GM19324 (cell line): Measurements from ENCODE around the gene BFAR.
"Not testable (repeated sequence)": the region's sequence is repeated elsewhere in the genome, so short reads cannot be mapped to it uniquely, and the experiment has no call there.

ENCODE experiments used
- ATAC-seq: cut with Tn5 transposase; IDR thresholded peaks from one replicate; pipeline ENCODE4 v1.9.1; 2021; ENCODE audit warnings: mild to moderate bottlenecking, moderate library complexity; ENCODE audit not compliant: unreplicated experiment, low FRiP score

The BFAR gene

GRCh38 chr16:14632693-14633569 is at the start of gene BFAR:
BFAR (plus strand) TSS chr16:14632951; CDS start chr16:14644347, 11,396 bp downstream.
- peak; percentile 78 for ATAC-seq

- no peak for ATAC-seq
Observed at GRCh38 chr16:14585287-14585686, 47.5 kb upstream of the BFAR start.

GRCh38 chr16:14586637-14587305 is 46.0 kb upstream of the BFAR start:
- no peak for ATAC-seq

- ATAC-seq: no peak
Observed at GRCh38 chr16:14600164-14600563, 32.6 kb upstream of the BFAR start.

GRCh38 chr16:14602443-14602963 is 30.2 kb upstream of the BFAR start:
- no peak for ATAC-seq

- ATAC-seq: no peak
Observed at GRCh38 chr16:14606102-14606501, 26.6 kb upstream of the BFAR start.

GRCh38 chr16:14608111-14608566 is 24.6 kb upstream of the BFAR start:
- ATAC-seq: no peak

- no peak for ATAC-seq
Observed at GRCh38 chr16:14608604-14609003, 24.1 kb upstream of the BFAR start.

- ATAC-seq: no peak
Observed at GRCh38 chr16:14609716-14610115, 23.0 kb upstream of the BFAR start.

- no peak for ATAC-seq
Observed at GRCh38 chr16:14611660-14612059, 21.1 kb upstream of the BFAR start.

GRCh38 chr16:14613991-14614390 is 18.8 kb upstream of the BFAR start:
- no peak for ATAC-seq

- no peak for ATAC-seq
Observed at GRCh38 chr16:14616280-14616679, 16.5 kb upstream of the BFAR start.

GRCh38 chr16:14618566-14618965 is 14.2 kb upstream of the BFAR start:
- ATAC-seq: no peak

GRCh38 chr16:14627078-14627477 is 5.7 kb upstream of the BFAR start:
- no peak for ATAC-seq

- no peak for ATAC-seq
Observed at GRCh38 chr16:14628806-14629611, 3.7 kb upstream of the BFAR start.

GRCh38 chr16:14629612-14629918 is 3.2 kb upstream of the BFAR start:
- peak; percentile 5 for ATAC-seq

GRCh38 chr16:14629919-14630619 is 2.7 kb upstream of the BFAR start, which contains the start of gene PARN:
PARN (minus strand) TSS chr16:14630260; CDS start chr16:14630125, 135 bp downstream.
- ATAC-seq: peak; percentile 65

- ATAC-seq: not testable (repeated sequence)
Observed at GRCh38 chr16:14630620-14631330, 2.0 kb upstream of the BFAR start.

GRCh38 chr16:14634389-14634725 is 1.6 kb downstream of the BFAR start:
- ATAC-seq: no peak
